ENCODE data around the gene CEP120. TPM values are rescaled to one million over a fixed set of nuclear protein-coding genes. Genes with fewer than 3 reads are reported as not detected.
"Not testable (repeated sequence)": the region's sequence is repeated elsewhere in the genome, so short reads cannot be mapped to it uniquely, and the experiment has no call there.

The CEP120 gene
- total RNA-seq, 1 donor from 2014 or later: 12.8 TPM

DNA sequence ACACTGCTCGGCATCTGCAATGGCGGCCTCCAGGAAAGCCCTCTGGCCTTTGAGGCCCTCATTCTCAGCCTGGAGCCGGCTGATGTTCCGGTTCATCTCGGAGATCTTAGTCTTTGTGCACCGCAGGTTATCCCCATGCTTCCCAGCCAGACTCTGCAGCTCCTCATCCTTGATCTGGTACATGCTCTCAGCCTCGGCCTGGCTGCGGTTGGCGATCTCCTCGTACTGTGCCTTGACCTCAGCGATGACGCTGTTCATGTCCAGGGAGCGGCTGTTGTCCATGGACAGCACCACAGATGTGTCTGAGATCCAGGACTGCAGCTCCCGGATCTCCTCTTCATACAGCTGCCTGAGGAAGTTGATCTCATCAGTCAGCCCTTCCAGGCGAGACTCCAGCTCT lies 21.9 kb downstream of the CEP120 start:
- no peak for ATAC-seq (ENCODE audit: poor library complexity)
- intact Hi-C loops (cut with DNase I): no loop called here
- DNase-seq: peak; percentile 38

- ATAC-seq (ENCODE audit: poor library complexity); intact Hi-C loops (cut with DNase I); DNase-seq: not testable (repeated sequence)
These were observed 22.3 kb downstream of the CEP120 start for GRCh38 chr5:123400870-123401291.

DNA sequence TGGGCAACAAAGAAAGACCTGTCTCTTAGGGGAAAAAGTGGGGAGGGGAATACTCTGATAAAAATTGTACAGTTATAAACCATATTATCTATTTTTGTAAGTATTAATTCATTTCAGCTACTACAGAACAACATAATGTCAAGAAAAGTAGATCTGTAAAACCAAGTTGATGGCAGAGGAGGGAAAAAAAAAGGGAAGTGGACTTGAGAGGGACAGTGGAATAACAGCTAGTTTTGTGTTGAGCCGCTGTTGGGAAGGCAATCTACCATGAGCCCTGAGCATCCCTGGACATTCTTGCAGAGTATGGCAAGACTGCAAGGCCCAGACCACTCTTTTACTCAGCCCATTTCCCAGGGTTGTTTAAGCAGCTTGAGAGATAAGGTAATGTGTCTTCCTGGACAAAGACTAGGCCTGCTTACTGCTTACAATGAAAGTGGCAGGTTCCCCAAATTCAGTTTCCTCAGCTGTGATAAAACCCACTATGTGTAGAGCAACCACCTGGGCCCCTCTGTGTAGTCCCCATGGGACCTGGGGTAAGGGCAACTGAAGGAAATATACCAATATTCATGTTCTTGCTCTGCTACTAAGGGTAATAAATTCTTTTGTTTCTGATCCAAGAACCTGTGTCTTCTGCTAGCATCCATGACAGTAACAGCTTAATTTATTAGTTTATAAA lies 25.0 kb downstream of the CEP120 start:
- DNase-seq (no peak), ATAC-seq (ENCODE audit: poor library complexity) (no peak)
- intact Hi-C loops (cut with DNase I): no loop called here

DNA sequence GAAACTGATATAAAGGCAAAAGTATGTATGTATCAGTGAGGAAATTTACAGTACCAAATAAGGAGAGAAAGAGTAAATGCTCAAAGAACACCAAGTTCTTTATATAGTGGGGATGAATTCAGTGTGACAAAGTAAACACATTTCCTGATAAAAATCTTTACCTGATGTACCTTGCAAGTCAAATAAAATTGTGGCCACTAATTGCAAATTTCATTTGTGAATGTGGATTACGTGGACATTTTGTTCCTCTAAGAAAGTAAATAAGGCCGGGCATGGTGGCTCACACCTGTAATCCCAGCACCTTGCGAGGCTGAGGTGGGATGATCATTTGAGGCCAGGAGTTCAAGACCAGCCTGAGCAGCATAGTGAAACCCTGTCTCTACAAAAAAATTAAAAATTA lies 25.7 kb downstream of the CEP120 start:
- intact Hi-C loops (cut with DNase I): no loop called here
- no peak for DNase-seq
- ATAC-seq (ENCODE audit: poor library complexity): no peak

DNA sequence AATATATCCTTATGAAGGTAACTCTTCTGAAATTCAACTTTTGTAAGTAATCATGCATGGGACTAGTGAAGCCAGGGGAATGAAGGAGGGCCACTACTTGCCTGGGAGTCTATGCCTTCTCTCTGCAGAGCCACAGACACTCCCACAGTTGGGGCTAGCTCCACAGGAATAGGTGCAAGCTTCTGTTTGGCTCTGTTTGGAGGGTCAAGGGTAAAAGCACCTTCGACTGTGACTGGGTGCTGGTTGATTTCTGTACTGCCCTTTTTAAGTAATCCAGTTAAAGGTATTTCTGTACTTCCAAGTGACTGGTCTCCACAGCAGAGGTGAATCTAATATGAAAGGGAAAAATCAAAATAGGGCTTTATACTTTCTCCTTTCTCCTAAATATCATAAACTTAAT lies 32.2 kb downstream of the CEP120 start:
- no peak for DNase-seq
- ATAC-seq (ENCODE audit: poor library complexity): no peak
- intact Hi-C loops (cut with DNase I): no loop called here

DNA sequence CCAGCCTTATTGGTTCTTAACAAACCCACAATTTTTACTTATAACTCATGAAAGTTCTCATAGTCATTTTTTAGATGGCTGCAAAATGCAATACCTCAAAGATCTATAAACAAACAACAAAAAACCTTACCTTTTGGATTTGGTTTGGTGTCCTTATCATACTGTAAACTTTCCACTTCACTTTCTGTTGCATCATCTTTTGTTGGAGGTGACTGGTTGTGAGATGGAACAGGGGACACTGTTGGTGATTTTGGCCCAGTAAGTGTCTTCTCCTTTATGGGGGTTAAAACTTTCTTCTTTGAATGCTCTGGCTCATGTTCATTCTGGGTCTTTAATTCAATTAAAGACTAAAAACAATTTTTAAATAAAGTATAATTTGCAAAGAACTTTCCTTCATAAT lies 33.4 kb downstream of the CEP120 start:
- intact Hi-C loops (cut with DNase I): no loop called here
- no peak for ATAC-seq (ENCODE audit: poor library complexity)

GRCh38 chr5:123387313-123387712 lies 35.9 kb downstream of the CEP120 start:
- intact Hi-C loops (cut with DNase I): no loop called here
- ATAC-seq (ENCODE audit: poor library complexity) (no peak), DNase-seq (no peak)

More for the DNA sequence above, 33.4 kb downstream of the CEP120 start:
- no peak for DNase-seq

GRCh38 chr5:123382252-123382651 lies 41.0 kb downstream of the CEP120 start:
- DNase-seq (no peak), ATAC-seq (ENCODE audit: poor library complexity) (no peak)
- intact Hi-C loops (cut with DNase I): no loop called here

GRCh38 chr5:123371575-123372179 lies 51.5 kb downstream of the CEP120 start:
- DNase-seq: peak; percentile 52
- no peak for ATAC-seq (ENCODE audit: poor library complexity)
- intact Hi-C loops (cut with DNase I): no loop called here

DNA sequence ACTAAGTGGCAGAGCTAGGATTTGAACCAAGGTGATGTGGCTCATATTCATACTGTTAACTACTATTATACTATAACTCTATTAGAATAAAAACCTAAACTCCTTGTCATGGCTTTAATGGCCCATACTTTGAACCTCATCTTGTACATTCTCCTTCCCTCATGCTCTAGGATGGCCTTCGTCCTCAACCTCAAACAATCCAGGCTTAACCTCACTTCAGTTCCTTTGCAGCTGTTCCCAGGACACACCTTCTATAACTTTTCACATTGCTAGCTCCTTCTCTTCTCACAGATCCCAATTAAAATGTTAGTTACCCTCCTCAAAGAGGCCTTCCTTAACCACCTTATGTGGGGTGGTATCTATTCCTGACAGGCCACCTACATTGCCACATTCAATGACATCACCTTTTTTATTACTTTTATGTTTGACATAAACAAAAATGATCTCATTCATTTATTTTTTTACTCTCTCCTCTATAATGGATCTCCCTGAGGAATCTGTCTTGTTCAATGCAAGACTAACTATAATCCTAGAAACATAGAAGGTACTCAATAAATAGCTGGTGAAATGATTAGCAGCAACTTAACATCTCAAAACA lies 53.7 kb downstream of the CEP120 start:
- ATAC-seq (ENCODE audit: poor library complexity) (no peak), DNase-seq (no peak)
- intact Hi-C loops (cut with DNase I): no loop called here

DNA sequence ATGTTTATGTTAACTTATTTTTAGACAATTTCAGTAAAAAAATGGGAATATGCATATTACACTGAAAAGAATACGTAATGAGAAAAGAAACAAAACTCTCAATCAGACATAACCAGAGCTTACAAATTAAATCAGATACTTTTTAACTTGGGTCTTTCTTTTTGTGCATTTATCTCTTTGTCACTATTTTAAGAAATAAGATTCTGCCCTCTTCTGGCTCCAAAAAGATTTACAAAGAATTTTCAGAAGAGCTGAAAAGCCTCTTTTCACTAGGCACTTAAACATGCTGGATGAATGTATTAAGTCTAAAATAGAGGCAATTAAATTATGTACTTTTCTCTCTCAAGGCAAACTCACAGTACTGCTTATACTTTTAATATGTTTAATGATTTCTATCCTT lies 55.5 kb downstream of the CEP120 start:
- intact Hi-C loops (cut with DNase I): no loop called here
- DNase-seq (no peak), ATAC-seq (ENCODE audit: poor library complexity) (no peak)

DNA sequence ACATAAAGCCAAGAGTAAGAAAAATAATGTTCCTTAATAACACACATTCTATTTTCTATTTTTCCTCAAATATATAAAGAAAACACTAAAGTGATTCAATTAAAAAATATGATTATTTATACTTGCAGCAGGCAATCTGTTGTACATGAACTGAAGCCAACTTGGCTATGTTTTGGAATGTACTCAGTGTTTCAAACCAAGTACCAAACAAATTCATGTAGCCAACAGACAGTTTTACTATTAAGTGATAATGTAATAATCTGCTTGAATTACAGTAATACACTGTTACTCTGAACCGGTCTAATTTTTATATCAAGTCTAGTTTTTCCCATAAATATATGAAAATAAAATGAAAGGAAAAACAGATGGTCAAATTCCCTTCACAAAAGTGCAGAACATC lies 58.0 kb downstream of the CEP120 start:
- no peak for DNase-seq
- ATAC-seq (ENCODE audit: poor library complexity): peak; percentile 45
- intact Hi-C loops (cut with DNase I): no loop called here

- ATAC-seq (ENCODE audit: poor library complexity) (no peak), DNase-seq (no peak)
- intact Hi-C loops (cut with DNase I): no loop called here
These were observed 58.6 kb downstream of the CEP120 start for GRCh38 chr5:123364441-123365155.

DNA sequence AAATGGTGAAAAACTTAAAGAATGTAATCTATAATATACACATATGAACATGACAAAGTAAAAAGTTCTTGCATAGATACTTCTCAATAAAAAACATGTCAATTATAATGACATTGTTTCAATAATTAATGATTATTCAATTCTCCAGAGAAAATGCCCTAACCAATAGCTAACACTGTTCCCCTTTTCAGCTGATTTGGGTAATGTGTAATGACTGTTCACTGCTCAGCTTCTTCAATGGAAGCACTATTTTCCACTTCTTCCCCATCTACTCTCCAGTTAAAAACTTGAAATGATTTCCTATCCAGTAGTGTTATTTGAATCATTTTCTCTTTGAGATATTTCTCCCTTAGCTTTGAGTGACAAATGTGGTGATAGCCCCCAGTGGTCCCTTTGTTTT lies 62.3 kb downstream of the CEP120 start:
- no peak for DNase-seq
- intact Hi-C loops (cut with DNase I): no loop called here
- no peak for ATAC-seq (ENCODE audit: poor library complexity)

DNA sequence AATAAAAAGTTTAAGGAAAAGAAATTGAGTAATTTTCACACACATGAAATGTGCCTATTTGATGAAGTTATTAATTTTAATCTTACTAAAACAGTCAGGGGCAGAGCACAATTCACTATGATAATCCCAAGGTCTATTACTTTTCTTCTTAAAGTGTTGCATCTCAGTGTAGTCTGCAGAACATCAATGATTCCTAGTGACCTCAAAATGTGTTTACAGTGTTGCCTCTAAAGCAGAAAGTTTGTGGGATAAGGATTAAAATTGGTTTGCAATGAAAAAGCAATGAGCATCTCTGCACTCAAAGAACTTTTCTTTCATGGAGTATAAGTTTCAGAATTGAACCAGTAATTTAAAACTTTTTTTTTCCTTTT lies 63.0 kb downstream of the CEP120 start:
- ATAC-seq (ENCODE audit: poor library complexity) (peak; percentile 49), DNase-seq (no peak)
- intact Hi-C loops (cut with DNase I): no loop called here

DNA sequence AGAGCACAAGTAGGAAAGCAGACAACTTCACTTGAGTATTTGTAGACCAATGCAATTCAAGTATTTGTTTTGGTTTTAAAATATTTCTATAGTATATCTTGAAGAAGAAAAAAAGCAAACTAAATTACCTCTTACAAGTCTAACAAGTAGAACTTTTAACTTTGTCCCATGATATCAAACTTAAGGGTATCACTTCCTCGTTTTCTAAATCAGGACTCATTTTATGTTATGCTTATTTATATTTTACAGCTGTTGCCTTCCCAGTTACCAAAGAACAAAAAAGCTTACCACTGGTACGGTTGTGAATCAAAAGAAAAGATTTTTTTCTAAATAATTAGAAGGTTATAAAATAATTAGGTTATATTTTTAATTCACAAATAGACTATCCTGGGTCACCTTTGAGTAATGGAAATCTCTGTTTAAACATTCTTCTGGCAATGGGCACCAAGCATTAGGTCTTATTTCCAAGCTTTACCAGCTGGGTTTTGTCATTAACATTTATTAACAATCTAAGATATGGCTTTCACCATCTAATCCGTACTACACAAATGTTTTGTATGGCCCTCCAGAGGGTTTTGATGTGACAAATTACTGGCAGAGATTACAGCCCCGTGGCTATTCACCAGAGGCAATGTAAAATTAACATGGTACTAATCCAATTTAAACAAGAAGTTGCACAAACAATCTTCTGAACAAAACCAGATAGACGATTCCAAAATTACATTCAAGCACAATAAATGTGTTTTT lies 63.6 kb downstream of the CEP120 start:
- intact Hi-C loops (cut with DNase I): no loop called here
- ATAC-seq (ENCODE audit: poor library complexity) (peak; percentile 84), DNase-seq (peak; percentile 33)

- DNase-seq: no peak
- no peak for ATAC-seq (ENCODE audit: poor library complexity)
- intact Hi-C loops (cut with DNase I): no loop called here
These were observed 64.5 kb downstream of the CEP120 start for GRCh38 chr5:123358751-123359150.

- ATAC-seq (ENCODE audit: poor library complexity) (no peak), DNase-seq (no peak)
- intact Hi-C loops (cut with DNase I): no loop called here
These were observed 64.9 kb downstream of the CEP120 start for GRCh38 chr5:123358304-123358703.

- intact Hi-C loops (cut with DNase I): no loop called here
- DNase-seq: no peak
- no peak for ATAC-seq (ENCODE audit: poor library complexity)
These were observed 71.4 kb downstream of the CEP120 start for GRCh38 chr5:123351820-123352219.
